Activated CD8-positive, alpha-beta T cell treated with anti-CD3 and anti-CD28 coated beads for 36 hours (primary cell): ENCODE results near the gene FRS2. TPM values are rescaled to one million over a fixed set of nuclear protein-coding genes. Genes with fewer than 3 reads are reported as not detected.

Experiments used
- ATAC-seq: fragments of 200-7000 bp; cut with Tn5 transposase; one replicate; pipeline ENCODE4 v1.10.0; 2021; ENCODE audit warnings: mild to moderate bottlenecking, moderate library complexity
- CTCF ChIA-PET: fragments of 350-600 bp; sonication (Branson Sonifier 250); formaldehyde crosslinking; loops from one replicate; lab custom pipeline; 2021; ENCODE audit warnings: antibody characterized with exemption; lab: Charles Lee
- POLR2A ChIA-PET: fragments of 350-600 bp; sonication (Branson Sonifier 250); formaldehyde crosslinking; loops from one replicate; lab custom pipeline; 2021; ENCODE audit warnings: antibody characterized with exemption; lab: Charles Lee
- DNase-seq: peaks from one replicate; pipeline ENCODE4 v3.0.0-alpha.2; 2020
- H3K27ac Mint-ChIP-seq: one replicate; pipeline ENCODE4 v1.8.0; 2021; ENCODE audit warnings: mild to moderate bottlenecking, mixed read lengths
- H3K27me3 Mint-ChIP-seq: one replicate; pipeline ENCODE4 v1.8.0; 2021; ENCODE audit warnings: mixed read lengths
- H3K36me3 Mint-ChIP-seq: one replicate; pipeline ENCODE4 v1.8.0; 2021; ENCODE audit warnings: low read depth, mixed read lengths
- H3K4me1 Mint-ChIP-seq: one replicate; pipeline ENCODE4 v1.8.0; 2021; ENCODE audit warnings: low read depth, mixed read lengths
- H3K4me3 Mint-ChIP-seq: one replicate; pipeline ENCODE4 v1.8.0; 2021; ENCODE audit warnings: mild to moderate bottlenecking, moderate library complexity, mixed read lengths
- H3K9me3 Mint-ChIP-seq: one replicate; pipeline ENCODE4 v1.8.0; 2021; ENCODE audit warnings: mixed read lengths
- CTCF ChIP-seq: fragments of 200-600 bp; IDR thresholded peaks from one replicate; pipeline ENCODE4 v1.8.0; 2022; ENCODE audit warnings: antibody characterized with exemption, mild to moderate bottlenecking
- intact Hi-C: fragments of 100-400 bp; cut with micrococcal nuclease; formaldehyde crosslinking; loops from one replicate; pipeline ENCODE4 v1.10.0; 2022
- total RNA-seq, 2 experiments: library from RNA; stranded (reverse); gene quantifications; one replicate each; pipeline ENCODE4 v1.2.3, GENCODE V29; 2021

FRS2 gene
- total RNA-seq, 2 experiments from 2014 or later = 8.3 to 10.5 TPM

- no peaks in the 10 kb centered on the region for H3K9me3 Mint-ChIP-seq
- peak; percentile 83 for ATAC-seq
- peaks cover 22% of the 10 kb centered on the region for H3K36me3 Mint-ChIP-seq
- TF ChIP-seq CTCF = peak; percentile 91
- H3K4me1 Mint-ChIP-seq = no peaks in the 10 kb centered on the region
- H3K27me3 Mint-ChIP-seq = no peaks in the 10 kb centered on the region
- no peak overlapping the region for H3K4me3 Mint-ChIP-seq
- ChIA-PET CTCF (interaction anchor here (0.5 to 7.3 kb wide), 52 partner anchors 9 to 647 kb away, joined by 3 to 81 read pairs (median 4); partner anchors contain the start of genes CCT2, FRS2, LRRC10 and LYZ), POLR2A (interaction anchor here (1.3 kb wide), 2 partner anchors 212 to 280 kb away, joined by 3 to 4 read pairs; no protein-coding TSS in a partner anchor)
- H3K27ac Mint-ChIP-seq = no peak overlapping the region
- intact Hi-C loops = loop anchor here (2.0 to 10.0 kb wide), 2 partner anchors 86 to 214 kb away; no protein-coding TSS in a partner anchor
- DNase-seq = peak; percentile 73
These were observed 100.6 kb downstream of the FRS2 start for GRCh38 chr12:69570545-69571399.

- DNase-seq = no peak
- no peak overlapping the region for H3K4me3 Mint-ChIP-seq
- peaks cover 8% of the 10 kb centered on the region for H3K4me1 Mint-ChIP-seq
- H3K9me3 Mint-ChIP-seq = no peaks in the 10 kb centered on the region
- H3K36me3 Mint-ChIP-seq = peaks cover 20% of the 10 kb centered on the region
- intact Hi-C loops = loop anchor here (10.0 kb wide), 1 partner anchor 91 kb away; no protein-coding TSS in a partner anchor
- no peaks in the 10 kb centered on the region for H3K27me3 Mint-ChIP-seq
- no peak for ATAC-seq
- ChIA-PET POLR2A (no interaction called here), CTCF (interaction anchor here (0.8 to 1.3 kb wide), 3 partner anchors 157 to 284 kb away, joined by 3 to 4 read pairs (median 3); no protein-coding TSS in a partner anchor)
- H3K27ac Mint-ChIP-seq = no peak overlapping the region
- TF ChIP-seq CTCF = no peak
These were observed 105.2 kb downstream of the FRS2 start for GRCh38 chr12:69575346-69575745.

GRCh38 chr12:69578283-69578682 lies 108.1 kb downstream of the FRS2 start:
- CTCF ChIA-PET = interaction anchor here (1.5 kb wide), 1 partner anchor 16 kb away, joined by 4 read pairs; no protein-coding TSS in a partner anchor
- ATAC-seq = no peak
- no peak overlapping the region for H3K27ac Mint-ChIP-seq
- peaks cover 9% of the 10 kb centered on the region for H3K36me3 Mint-ChIP-seq
- intact Hi-C loops = loop anchor here (10.0 kb wide), 1 partner anchor 93 kb away; no protein-coding TSS in a partner anchor
- DNase-seq = no peak
- no peaks in the 10 kb centered on the region for H3K9me3 Mint-ChIP-seq
- no peaks in the 10 kb centered on the region for H3K27me3 Mint-ChIP-seq
- H3K4me1 Mint-ChIP-seq = peaks cover 8% of the 10 kb centered on the region
- no peak for TF ChIP-seq CTCF
- no peak overlapping the region for H3K4me3 Mint-ChIP-seq
- POLR2A ChIA-PET = no interaction called here

GRCh38 chr12:69579029-69579428 lies 108.8 kb downstream of the FRS2 start:
- no peak overlapping the region for H3K4me3 Mint-ChIP-seq
- H3K9me3 Mint-ChIP-seq = no peaks in the 10 kb centered on the region
- H3K4me1 Mint-ChIP-seq = peaks cover 8% of the 10 kb centered on the region
- no peak for DNase-seq
- no peak for TF ChIP-seq CTCF
- ChIA-PET CTCF (interaction anchor here (0.6 to 9.3 kb wide), 5 partner anchors 10 to 288 kb away, joined by 3 to 78 read pairs (median 4); no protein-coding TSS in a partner anchor), POLR2A (no interaction called here)
- peaks cover 8% of the 10 kb centered on the region for H3K36me3 Mint-ChIP-seq
- no peaks in the 10 kb centered on the region for H3K27me3 Mint-ChIP-seq
- no peak overlapping the region for H3K27ac Mint-ChIP-seq
- no peak for ATAC-seq
- intact Hi-C loops = loop anchor here (10.0 kb wide), 1 partner anchor 94 kb away; no protein-coding TSS in a partner anchor
